ENCODE measurements around the gene PROKR1. TPM values are rescaled to one million over a fixed set of nuclear protein-coding genes. Genes with fewer than 3 reads are reported as not detected.

PROKR1 gene
- total and polyA plus RNA-seq, 7 donors: 0.01 to 0.03 (median 0.03) TPM; not detected in 4

GRCh38 chr2:68653034-68653433 is 9.7 kb downstream of the PROKR1 start:
- Histone ChIP-seq H3K4me3 (no peak overlapping the region), H3K9me3 (no peaks in the 10 kb centered on the region), H3K36me3 (ENCODE audit: insufficient read depth in 1 of 2, low read depth in 1 of 2) (no peaks in the 10 kb centered on the region), H3K27me3 (ENCODE audit: insufficient read depth in 3 of 3, low read length in 2 of 3) (peaks cover 0 to 9% (median 0%) of the 10 kb centered on the region in 3 donors), H3K27ac (no peak overlapping the region), H3K4me1 (no peaks in the 10 kb centered on the region)
- 51 to 61% (median 60%) methylated on average over 9 of the region's 9 CpGs for WGBS, 3 donors
- TF ChIP-seq, protein P1, sequence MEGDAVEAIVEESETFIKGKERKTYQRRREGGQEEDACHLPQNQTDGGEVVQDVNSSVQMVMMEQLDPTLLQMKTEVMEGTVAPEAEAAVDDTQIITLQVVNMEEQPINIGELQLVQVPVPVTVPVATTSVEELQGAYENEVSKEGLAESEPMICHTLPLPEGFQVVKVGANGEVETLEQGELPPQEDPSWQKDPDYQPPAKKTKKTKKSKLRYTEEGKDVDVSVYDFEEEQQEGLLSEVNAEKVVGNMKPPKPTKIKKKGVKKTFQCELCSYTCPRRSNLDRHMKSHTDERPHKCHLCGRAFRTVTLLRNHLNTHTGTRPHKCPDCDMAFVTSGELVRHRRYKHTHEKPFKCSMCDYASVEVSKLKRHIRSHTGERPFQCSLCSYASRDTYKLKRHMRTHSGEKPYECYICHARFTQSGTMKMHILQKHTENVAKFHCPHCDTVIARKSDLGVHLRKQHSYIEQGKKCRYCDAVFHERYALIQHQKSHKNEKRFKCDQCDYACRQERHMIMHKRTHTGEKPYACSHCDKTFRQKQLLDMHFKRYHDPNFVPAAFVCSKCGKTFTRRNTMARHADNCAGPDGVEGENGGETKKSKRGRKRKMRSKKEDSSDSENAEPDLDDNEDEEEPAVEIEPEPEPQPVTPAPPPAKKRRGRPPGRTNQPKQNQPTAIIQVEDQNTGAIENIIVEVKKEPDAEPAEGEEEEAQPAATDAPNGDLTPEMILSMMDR (IDR thresholded peaks at IDR 0.05): no peak
- ATAC-seq (no peak), DNase-seq (no peak)
- intact Hi-C loops (cut with DNase I): no loop called here

DNA sequence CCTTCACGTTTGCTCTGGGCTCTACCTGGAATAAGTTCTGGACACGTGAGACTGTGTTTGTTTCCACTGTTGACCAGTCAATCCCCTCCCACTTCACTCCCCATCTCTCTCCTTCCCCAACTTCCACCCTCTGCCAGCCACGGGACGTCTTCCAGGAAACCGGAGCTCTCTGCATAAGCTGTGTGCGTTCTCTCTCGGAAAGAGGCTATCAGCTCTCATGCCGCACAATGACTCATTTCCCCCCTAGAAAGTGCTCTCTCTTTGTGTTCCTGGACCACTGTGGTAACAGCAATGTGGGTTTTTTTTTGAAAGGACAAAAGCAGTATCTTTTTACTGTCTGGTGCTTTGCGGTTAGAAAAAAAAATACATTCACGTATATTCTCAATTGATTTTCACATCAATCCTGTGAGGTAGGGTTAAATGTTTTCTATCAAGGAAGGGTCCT is 10.2 kb downstream of the PROKR1 start:
- DNase-seq: no peak
- H3K27me3 ChIP-seq (ENCODE audit: insufficient read depth in 3 of 3, low read length in 2 of 3): peaks cover 0 to 7% (median 0%) of the 10 kb centered on the region in 3 donors
- H3K4me3 ChIP-seq: no peak overlapping the region
- TF ChIP-seq, protein P1 (IDR thresholded peaks at IDR 0.05): no peak
- 10 to 15% (median 11%) methylated on average over 10 of the region's 10 CpGs for WGBS, 3 donors
- no peak overlapping the region for H3K27ac ChIP-seq
- no peaks in the 10 kb centered on the region for H3K4me1 ChIP-seq
- H3K36me3 ChIP-seq (ENCODE audit: insufficient read depth in 1 of 2, low read depth in 1 of 2): no peaks in the 10 kb centered on the region
- peak in 2 of 4 donors; percentile 20 to 37 for ATAC-seq
- H3K9me3 ChIP-seq: no peaks in the 10 kb centered on the region
- intact Hi-C loops (cut with DNase I): no loop called here

DNA sequence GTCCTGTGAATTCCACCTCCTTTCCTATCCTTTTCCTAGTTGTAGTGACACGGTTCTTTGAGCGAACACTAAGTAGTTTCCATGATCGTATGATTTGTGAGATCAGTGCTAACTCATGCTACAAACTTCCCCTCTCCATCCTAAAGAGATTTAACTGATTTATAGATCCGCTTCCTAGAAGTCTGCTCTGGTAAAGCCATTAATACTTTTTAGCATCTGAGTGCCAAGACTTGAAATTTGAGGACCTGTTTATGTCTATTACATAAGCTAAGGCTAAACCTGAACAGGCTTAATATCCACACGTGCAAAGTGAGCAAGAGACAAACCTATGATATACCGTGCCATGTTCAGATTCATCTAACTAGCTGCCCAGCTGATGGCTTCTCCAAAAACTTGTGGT is 14.9 kb downstream of the PROKR1 start:
- Histone ChIP-seq H3K9me3 (no peaks in the 10 kb centered on the region), H3K4me3 (no peak overlapping the region), H3K27me3 (ENCODE audit: insufficient read depth in 3 of 3, low read length in 2 of 3) (no peaks in the 10 kb centered on the region), H3K27ac (no peak overlapping the region), H3K36me3 (ENCODE audit: insufficient read depth in 1 of 2, low read depth in 1 of 2) (no peaks in the 10 kb centered on the region), H3K4me1 (no peaks in the 10 kb centered on the region)
- DNase-seq (no peak), ATAC-seq (no peak)
- TF ChIP-seq, protein P1 (IDR thresholded peaks at IDR 0.05): no peak
- intact Hi-C loops (cut with DNase I): no loop called here
- WGBS, 3 donors: 5 to 8% (median 7%) methylated on average over 6 of the region's 6 CpGs

DNA sequence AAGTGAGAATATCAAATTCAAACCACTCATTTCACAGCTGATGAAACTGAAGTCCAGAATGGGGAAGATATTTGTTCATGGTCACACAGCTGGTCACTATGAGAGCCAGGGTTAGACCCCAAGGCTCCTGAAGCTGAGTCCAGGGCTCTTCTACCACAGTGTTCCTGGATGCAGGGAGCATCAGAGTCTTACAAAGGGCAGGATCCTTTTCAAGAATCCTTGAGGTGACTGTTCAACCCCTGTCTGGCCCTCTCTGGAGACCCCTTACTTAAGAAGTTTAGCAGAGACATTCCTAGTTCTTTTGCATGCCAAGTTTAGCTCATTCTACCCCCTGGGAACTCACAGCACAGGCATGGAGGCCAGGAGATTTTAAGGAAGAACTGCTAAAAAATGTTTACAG is 15.7 kb downstream of the PROKR1 start:
- Histone ChIP-seq H3K9me3 (no peaks in the 10 kb centered on the region), H3K4me3 (no peak overlapping the region), H3K4me1 (no peaks in the 10 kb centered on the region), H3K27me3 (ENCODE audit: insufficient read depth in 3 of 3, low read length in 2 of 3) (no peaks in the 10 kb centered on the region), H3K27ac (no peak overlapping the region), H3K36me3 (ENCODE audit: insufficient read depth in 1 of 2, low read depth in 1 of 2) (no peaks in the 10 kb centered on the region)
- no peak for DNase-seq
- intact Hi-C loops (cut with DNase I): no loop called here
- no peak for ATAC-seq
- TF ChIP-seq, protein P1 (IDR thresholded peaks at IDR 0.05): no peak

GRCh38 chr2:68660658-68661057 is 17.3 kb downstream of the PROKR1 start:
- DNase-seq (no peak), ATAC-seq (no peak)
- intact Hi-C loops (cut with DNase I): no loop called here
- H3K27ac ChIP-seq: no peak overlapping the region
- H3K4me1 ChIP-seq: no peaks in the 10 kb centered on the region
- no peaks in the 10 kb centered on the region for H3K27me3 ChIP-seq (ENCODE audit: insufficient read depth in 3 of 3, low read length in 2 of 3)
- no peak overlapping the region for H3K4me3 ChIP-seq
- TF ChIP-seq, protein P1 (IDR thresholded peaks at IDR 0.05): no peak
- no peaks in the 10 kb centered on the region for H3K36me3 ChIP-seq (ENCODE audit: insufficient read depth in 1 of 2, low read depth in 1 of 2)
- H3K9me3 ChIP-seq: no peaks in the 10 kb centered on the region
- WGBS, 3 donors: 24 to 35% (median 29%) methylated on average over 3 of the region's 3 CpGs
